GM12878 (cell line): ENCODE results near the gene LSM2. TPM values are rescaled to one million over a fixed set of nuclear protein-coding genes. Genes with fewer than 3 reads are reported as not detected.
"Not testable (repeated sequence)": the region's sequence is repeated elsewhere in the genome, so short reads cannot be mapped to it uniquely, and the experiment has no call there.

ENCODE experiments used
- ATAC-seq: fragments of 200-7000 bp; cut with Tn5 transposase; 3 replicates; pipeline ENCODE4 v1.9.1; 2020; ENCODE audit warnings: mild to moderate bottlenecking, moderate library complexity
- BruUV-seq: library from RNA; stranded (reverse); fragments of 400-500 nt; replicated peaks from 2 replicates; lab custom pipeline; 2021; lab: Mats Ljungman, UMichigan
- CTCF ChIA-PET: fragments of 300-600 bp; sonication (Branson Sonifier 250); formaldehyde crosslinking; extraction: SDS; loops from one replicate; lab custom pipeline; 2021; ENCODE audit warnings: inconsistent platforms; lab: Yijun Ruan, JAX
- POLR2A ChIA-PET: fragments of 350-600 bp; formaldehyde crosslinking; extraction: SDS; loops from one replicate; lab custom pipeline; 2021; ENCODE audit warnings: inconsistent platforms; lab: Charles Lee
- RAD21 ChIA-PET: fragments of 300-600 bp; sonication (Branson Sonifier 250); formaldehyde crosslinking; loops from one replicate; lab custom pipeline; 2023; ENCODE audit warnings: antibody characterized with exemption; ENCODE audit not compliant: unreplicated experiment; lab: Charles Lee
- SMC1A ChIA-PET: fragments of 300-600 bp; sonication (Branson Sonifier 250); formaldehyde crosslinking; loops from one replicate; lab custom pipeline; 2023; ENCODE audit not compliant: unreplicated experiment, uncharacterized antibody; lab: Charles Lee
- DNase-seq: peaks from one replicate; pipeline ENCODE4 v3.0.0-alpha.2; 2011; ENCODE audit warnings: low read depth, low spot score
- FAIRE-seq: peaks from 3 replicates; lab custom pipeline; 2011; peaks lifted over from hg19 to GRCh38; lab: Jason Lieb, UNC
- H2AFZ ChIP-seq: 2 replicates; pipeline ENCODE4 v1.6.0; 2011; ENCODE audit warnings: low read depth, low read length, control low read depth; ENCODE audit not compliant: control insufficient read depth
- H3K27ac ChIP-seq: 2 replicates; pipeline ENCODE4 v1.5.1; 2011; ENCODE audit warnings: control low read depth; ENCODE audit not compliant: control insufficient read depth, insufficient read depth
- H3K27me3 ChIP-seq, 2 experiments: replicated peaks in 1 of 2; 2 replicates each; pipeline versions ENCODE4 v1.6.0 to v1.6.1; 2011; ENCODE audit warnings: low read length in 1 of 2; ENCODE audit not compliant: control insufficient read depth in 2 of 2, insufficient read depth in 2 of 2
- H3K36me3 ChIP-seq, 2 experiments: 2 replicates each; pipeline ENCODE4 v1.5.1; 2011; ENCODE audit warnings: low read length in 1 of 2; ENCODE audit not compliant: control insufficient read depth in 2 of 2, insufficient read depth in 2 of 2
- H3K4me1 ChIP-seq: 2 replicates; pipeline ENCODE4 v1.6.1; 2011; ENCODE audit warnings: mild to moderate bottlenecking, low read length, moderate library complexity, mixed read lengths; ENCODE audit not compliant: control insufficient read depth, insufficient read depth
- H3K4me2 ChIP-seq: 2 replicates; pipeline ENCODE4 v1.6.0; 2011; ENCODE audit warnings: control low read depth; ENCODE audit not compliant: control insufficient read depth, insufficient read depth
- H3K4me3 ChIP-seq: fragments of 200-600 bp; sonication (generic); 2 replicates; pipeline ENCODE4 v1.5.1; 2016
- H3K79me2 ChIP-seq: 2 replicates; pipeline ENCODE4 v1.6.0; 2011; ENCODE audit warnings: low read length; ENCODE audit not compliant: control insufficient read depth, insufficient read depth
- H3K9ac ChIP-seq: 2 replicates; pipeline ENCODE4 v1.8.0; 2011; ENCODE audit warnings: low read length, control low read depth, mixed read lengths; ENCODE audit not compliant: control insufficient read depth, insufficient read depth
- H3K9me3 ChIP-seq: replicated peaks from 3 replicates; pipeline ENCODE4 v1.5.1; 2011; ENCODE audit warnings: mild to moderate bottlenecking, low read length; ENCODE audit not compliant: control insufficient read depth, insufficient read depth
- H4K20me1 ChIP-seq: 2 replicates; pipeline ENCODE4 v1.6.0; 2011; ENCODE audit not compliant: control insufficient read depth, insufficient read depth
- FOXM1 ChIP-seq: IDR thresholded peaks from 2 replicates; pipeline ENCODE4 v1.6.1; 2012; ENCODE audit warnings: low read depth, mild to moderate bottlenecking, inconsistent platforms, low read length, moderate library complexity
- KDM1A ChIP-seq: fragments of 200-600 bp; sonication (generic); IDR thresholded peaks from 2 replicates; pipeline ENCODE4 v1.6.1; 2016; ENCODE audit warnings: borderline replicate concordance
- MAX ChIP-seq: IDR thresholded peaks from 2 replicates; pipeline ENCODE4 v1.6.1; 2012; ENCODE audit warnings: low read depth, low read length, improper control_type of control experiment
- ZBED1 ChIP-seq: IDR thresholded peaks from 2 replicates; pipeline ENCODE4 v1.6.1; 2016; ENCODE audit warnings: borderline replicate concordance
- whole genome bisulfite sequencing: methylation state at CpG from one replicate; pipeline ENCODE4 v1.1.6; 2016; ENCODE audit warnings: low lambda C conversion rate; ENCODE audit not compliant: insufficient replicate concordance, insufficient coverage; ENCODE audit errors: missing lambda C conversion rate; 5-methylcytosine and 5-hydroxymethylcytosine counted together
- in situ Hi-C: fragments of 300-500 bp; cut with MboI; formaldehyde crosslinking; loops from 9 replicates; pipeline ENCODE4 v1.14.3; 2018; ENCODE audit warnings: mixed read lengths
- intact Hi-C: fragments of 100-400 bp; cut with micrococcal nuclease; formaldehyde crosslinking; loops from one replicate; pipeline ENCODE4 v1.14.2; 2022; ENCODE audit not compliant: unreplicated experiment
- polyA plus RNA-seq, 11 experiments: library from polyadenylated mRNA; depleted of rRNA in 4 of 11; unstranded in 6 of 11; stranded (reverse) in 5 of 11; fragments of >200 nt; fragmentation: Nextera tagmentation in 4 of 11; fragmentation: Illumina TruSeq in 1 of 11; extraction: Ambion mirVana in 4 of 11; extraction: Trizol in 1 of 11; gene quantifications; 1 replicate in 1 of 11; 2 replicates in 10 of 11; pipeline versions ENCODE4 v1.2.1 to v1.2.3, GENCODE V29; 2011 to 2016; ENCODE audit warnings: inconsistent platforms in 2 of 11, missing spikeins in 2 of 11, low read depth in 1 of 11
- total RNA-seq, 4 experiments: library from RNA; depleted of rRNA in 3 of 4; stranded (reverse); fragments of >200 nt in 3 of 4; fragmentation: Illumina TruSeq in 1 of 4; extraction: Trizol in 1 of 4; gene quantifications; 2 replicates each; pipeline versions ENCODE4 v1.2.1 to v1.2.3, GENCODE V29; 2013 to 2021
- TF ChIP-seq, protein P1 (sequence below), 3 experiments: IDR thresholded peaks in 2 of 3; conservative IDR thresholded peaks in 1 of 3; 2 replicates each; pipeline ENCODE4 v1.5.1; 2011; ENCODE audit warnings: low read depth in 3 of 3, low read length in 3 of 3, mild to moderate bottlenecking in 3 of 3, control low read depth in 2 of 3, moderate library complexity in 2 of 3, inconsistent platforms in 1 of 3, mixed read lengths in 1 of 3; ENCODE audit not compliant: control insufficient read depth in 2 of 3, insufficient read depth in 1 of 3; ENCODE audit errors: extremely low read depth in 1 of 3

LSM2 gene
- total and polyA plus RNA-seq, 10 of the 15 experiments (the other 5 are each of a cell fraction or from before 2014, with no cell fraction given), result 99.1 to 276 (median 153) TPM

DNA sequence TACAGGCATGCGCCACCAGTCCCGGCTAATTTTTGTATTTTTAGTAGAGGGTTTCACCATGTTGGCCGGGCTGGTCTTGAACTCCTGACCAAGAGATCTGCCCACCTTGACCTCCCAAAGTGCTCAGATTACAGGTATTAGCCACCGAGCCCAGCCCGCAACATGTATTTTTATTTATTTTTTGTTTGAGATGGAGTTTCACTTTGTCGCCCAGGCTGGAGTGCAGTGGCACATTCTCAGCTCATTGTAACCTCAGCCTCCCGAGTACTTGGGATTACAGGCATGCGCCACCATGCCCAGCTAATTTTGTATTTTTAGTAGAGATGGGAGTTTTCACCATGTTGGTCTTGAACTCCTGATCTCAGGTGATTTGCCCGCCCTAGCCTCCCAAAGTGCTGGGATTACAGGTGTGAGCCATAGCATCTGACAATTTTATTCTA lies 31.4 kb upstream of the LSM2 start:
- ATAC-seq, H3K27me3 ChIP-seq, DNase-seq, H2AFZ ChIP-seq, H3K9me3 ChIP-seq, H3K27ac ChIP-seq, BruUV-seq, FAIRE-seq, H4K20me1 ChIP-seq, intact Hi-C loops: not testable (repeated sequence)
- H3K4me2 ChIP-seq, result peak overlapping the region; percentile 30
- CTCF ChIA-PET, result interaction anchor here (0.7 to 3.3 kb wide), 5 partner anchors 13 to 109 kb away, joined by 3 to 22 read pairs (median 4); partner anchors contain the start of gene DDAH2
- 7% methylated on average over 9 of the region's 9 CpGs for WGBS
- SMC1A ChIA-PET, result interaction anchor here (0.6 to 2.3 kb wide), 9 partner anchors 14 to 430 kb away, joined by 3 to 13 read pairs (median 4); partner anchors contain the start of gene NEU1
- in situ Hi-C loops, result loop anchor here (10.0 kb wide), 1 partner anchor 293 kb away; the partner anchor contains the start of genes ATP6V1G2, DDX39B and NFKBIL1
- RAD21 ChIA-PET, result interaction anchor here (0.8 to 2.2 kb wide), 4 partner anchors 8 to 185 kb away, joined by 3 to 10 read pairs (median 6); partner anchors contain the start of gene NEU1
- POLR2A ChIA-PET, result interaction anchor here (0.7 to 10.9 kb wide), 3 partner anchors 26 to 101 kb away, joined by 3 to 122 read pairs (median 3); partner anchors contain the start of genes CLIC1 and MSH5
- H3K36me3 ChIP-seq, result peaks cover 10 to 24% of the 10 kb centered on the region in 2 experiments
- H3K4me1 ChIP-seq, result peaks cover 15% of the 10 kb centered on the region
- peak overlapping the region; percentile 90; the same call in 1 of the 2 replicates for H3K9ac ChIP-seq
- H3K4me3 ChIP-seq, result peak overlapping the region; percentile 82
- H3K79me2 ChIP-seq, result peaks cover 52% of the 10 kb centered on the region
- 0 out of 2 replicates have a peak, but pooled peaks have one; percentile 12 for TF ChIP-seq ZBED1

DNA sequence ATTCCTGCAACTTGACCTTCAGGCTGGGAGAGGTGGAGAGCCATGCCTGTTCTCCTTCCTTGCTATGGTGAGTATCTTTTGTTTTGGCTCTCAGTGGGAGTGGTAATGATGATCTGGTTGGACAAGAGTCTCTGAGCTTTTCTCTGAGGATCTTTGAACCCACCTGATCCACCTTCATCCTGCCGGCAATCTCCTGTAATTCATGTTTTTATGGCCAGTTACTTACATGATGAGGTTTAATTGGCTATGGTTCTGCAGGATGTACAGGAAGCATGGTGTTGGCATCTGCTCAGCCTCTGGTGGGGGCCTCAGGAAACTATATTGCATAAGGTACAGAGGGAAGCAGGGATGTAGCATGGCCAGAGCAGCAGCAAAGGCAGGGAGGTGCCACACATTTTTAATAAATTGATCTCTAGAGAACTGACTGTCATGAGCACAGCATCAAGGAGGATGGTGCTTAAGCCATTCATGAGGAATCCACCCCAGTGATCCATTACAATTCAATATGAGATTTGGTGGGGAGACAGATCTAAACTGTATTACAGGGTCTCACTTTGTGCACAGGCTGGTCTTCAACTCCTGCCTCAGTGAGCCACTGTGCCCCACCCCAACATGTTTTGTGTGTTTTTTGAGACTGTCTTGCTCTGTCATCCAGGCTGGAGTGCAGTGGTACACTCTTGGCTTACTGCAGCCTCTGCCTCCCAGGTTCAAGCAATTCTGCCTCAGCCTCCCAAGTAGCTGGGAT lies 30.8 kb upstream of the LSM2 start:
- Histone ChIP-seq H3K4me3 (peak overlapping the region; percentile 82), H3K36me3 (peaks cover 10 to 24% of the 10 kb centered on the region in 2 experiments), H2AFZ (no peak overlapping the region), H3K4me1 (peaks cover 18% of the 10 kb centered on the region), H3K79me2 (peaks cover 52% of the 10 kb centered on the region), H3K9me3 (no peaks in the 10 kb centered on the region), H3K9ac (peak overlapping the region; percentile 90), H3K27ac (peak overlapping the region; percentile 96), H3K4me2 (peak overlapping the region; percentile 30), H3K27me3 (no peaks in the 10 kb centered on the region), H4K20me1 (peaks cover 9% of the 10 kb centered on the region)
- FAIRE-seq (no peak), ATAC-seq (no peak), DNase-seq (no peak)
- whole genome bisulfite sequencing, result 0% methylated on average over 1 of the region's 1 CpG
- SMC1A ChIA-PET, result interaction anchor here (0.6 to 2.3 kb wide), 6 partner anchors 20 to 296 kb away, joined by 3 to 13 read pairs (median 4); partner anchors contain the start of genes DDX39B and NEU1
- RAD21 ChIA-PET, result interaction anchor here (0.8 to 2.2 kb wide), 6 partner anchors 25 to 184 kb away, joined by 3 to 10 read pairs (median 4); partner anchors contain the start of gene NEU1
- intact Hi-C loops, result no loop called here
- POLR2A ChIA-PET, result interaction anchor here (0.7 to 10.9 kb wide), 4 partner anchors 22 to 100 kb away, joined by 3 to 122 read pairs (median 13); partner anchors contain the start of genes CLIC1, MSH5 and NEU1
- TF ChIP-seq ZBED1 (0 out of 2 replicates have a peak, but pooled peaks have one; percentile 7), KDM1A (no peak), MAX (no peak), FOXM1 (0 out of 2 replicates have a peak, but pooled peaks have one; percentile 5)
- TF ChIP-seq, protein P1, sequence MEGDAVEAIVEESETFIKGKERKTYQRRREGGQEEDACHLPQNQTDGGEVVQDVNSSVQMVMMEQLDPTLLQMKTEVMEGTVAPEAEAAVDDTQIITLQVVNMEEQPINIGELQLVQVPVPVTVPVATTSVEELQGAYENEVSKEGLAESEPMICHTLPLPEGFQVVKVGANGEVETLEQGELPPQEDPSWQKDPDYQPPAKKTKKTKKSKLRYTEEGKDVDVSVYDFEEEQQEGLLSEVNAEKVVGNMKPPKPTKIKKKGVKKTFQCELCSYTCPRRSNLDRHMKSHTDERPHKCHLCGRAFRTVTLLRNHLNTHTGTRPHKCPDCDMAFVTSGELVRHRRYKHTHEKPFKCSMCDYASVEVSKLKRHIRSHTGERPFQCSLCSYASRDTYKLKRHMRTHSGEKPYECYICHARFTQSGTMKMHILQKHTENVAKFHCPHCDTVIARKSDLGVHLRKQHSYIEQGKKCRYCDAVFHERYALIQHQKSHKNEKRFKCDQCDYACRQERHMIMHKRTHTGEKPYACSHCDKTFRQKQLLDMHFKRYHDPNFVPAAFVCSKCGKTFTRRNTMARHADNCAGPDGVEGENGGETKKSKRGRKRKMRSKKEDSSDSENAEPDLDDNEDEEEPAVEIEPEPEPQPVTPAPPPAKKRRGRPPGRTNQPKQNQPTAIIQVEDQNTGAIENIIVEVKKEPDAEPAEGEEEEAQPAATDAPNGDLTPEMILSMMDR (IDR thresholded peaks at IDR 0.05 in 2 of 3, conservative IDR thresholded peaks at IDR 0.05 in 1 of 3; ENCODE audit: control insufficient read depth in 2 of 3, extremely low read depth in 1 of 3, insufficient read depth in 1 of 3, low read depth in 3 of 3, low read length in 3 of 3), result no peak
- BruUV-seq, result no TSS peak
- in situ Hi-C loops, result loop anchor here (10.0 kb wide), 1 partner anchor 293 kb away; the partner anchor contains the start of genes ATP6V1G2, DDX39B and NFKBIL1
- CTCF ChIA-PET, result interaction anchor here (0.6 to 3.3 kb wide), 7 partner anchors 14 to 86 kb away, joined by 3 to 22 read pairs (median 3); partner anchors contain the start of genes LSM2 and NEU1
